B cell (primary cell): ENCODE results near the gene CTBS.

Experiments used
- CTCF ChIP-seq: fragments of 200-600 bp; IDR thresholded peaks from one replicate; pipeline ENCODE4 v1.8.0; 2022; ENCODE audit warnings: antibody characterized with exemption, mild to moderate bottlenecking
- EZH2 ChIP-seq: IDR thresholded peaks from 2 replicates; pipeline ENCODE4 v1.6.1; 2012; ENCODE audit warnings: borderline replicate concordance, low read depth, mild to moderate bottlenecking, moderate library complexity, low read length; ENCODE audit not compliant: insufficient read depth, poor library complexity, severe bottlenecking

- TF ChIP-seq EZH2 (no peak), CTCF (no peak)
Measured at GRCh38 chr1:84613887-84614286, 39.6 kb upstream of the CTBS start.
